Colonic mucosa (tissue), 4 donors: Measurements from ENCODE around the gene SLCO3A1. TPM values are rescaled to one million over a fixed set of nuclear protein-coding genes. Genes with fewer than 3 reads are reported as not detected.

Experiments used
- DNase-seq: peaks from one replicate; pipeline ENCODE4 v3.0.0-alpha.2; 2020
- H3K27ac ChIP-seq: fragments of 200-600 bp; one replicate; pipeline ENCODE4 v1.8.0; 2021
- H3K27me3 ChIP-seq: fragments of 200-600 bp; one replicate; pipeline ENCODE4 v1.8.0; 2021
- H3K36me3 ChIP-seq: fragments of 200-600 bp; one replicate; pipeline ENCODE4 v1.8.0; 2021
- H3K4me1 ChIP-seq: fragments of 200-600 bp; one replicate; pipeline ENCODE4 v1.8.0; 2021; ENCODE audit warnings: mild to moderate bottlenecking
- H3K4me3 ChIP-seq: fragments of 200-600 bp; one replicate; pipeline ENCODE4 v1.8.0; 2021
- H3K9ac ChIP-seq, 2 donors: one replicate each; pipeline ENCODE4 v1.7.0; 2013; ENCODE audit warnings: control low read depth in 2 of 2, low read depth in 2 of 2, low read length in 2 of 2
- H3K9me3 ChIP-seq: fragments of 200-600 bp; one replicate; pipeline ENCODE4 v1.8.0; 2021
- intact Hi-C: fragments of 100-400 bp; cut with DNase I; formaldehyde crosslinking; loops from one replicate; pipeline ENCODE4 v1.14.1; 2022
- total RNA-seq, 2 donors: library from RNA; stranded (reverse); fragmentation: NEBNext Ultra II Directional in 1 of 2; extraction: Animal tissue kit (Norgen Biotek cat#: 25700) in 1 of 2; gene quantifications; one replicate each; pipeline ENCODE4 v1.2.1, GENCODE V29; 2021
- TF ChIP-seq, protein P1 (sequence below): fragments of 200-600 bp; IDR thresholded peaks from one replicate; pipeline ENCODE4 v1.8.0; 2022; ENCODE audit warnings: antibody characterized with exemption, mild to moderate bottlenecking
- donor health status: healthy.
- donor health status: DM: no; HTN: no; CAD: no.
- donor health status: DM: no; HTN: no; CAD: no.

SLCO3A1 gene
- total RNA-seq, 2 donors from 2014 or later = 11.4 to 24.6 TPM

GRCh38 chr15:92048739-92049138, 195.2 kb downstream of the SLCO3A1 start:
- intact Hi-C loops = no loop called here
- Histone ChIP-seq H3K4me3 (no peak overlapping the region), H3K9me3 (no peaks in the 10 kb centered on the region), H3K4me1 (no peaks in the 10 kb centered on the region), H3K36me3 (no peaks in the 10 kb centered on the region), H3K9ac (no peak overlapping the region), H3K27ac (no peak overlapping the region), H3K27me3 (no peaks in the 10 kb centered on the region)
- no peak for DNase-seq
- TF ChIP-seq, protein P1, sequence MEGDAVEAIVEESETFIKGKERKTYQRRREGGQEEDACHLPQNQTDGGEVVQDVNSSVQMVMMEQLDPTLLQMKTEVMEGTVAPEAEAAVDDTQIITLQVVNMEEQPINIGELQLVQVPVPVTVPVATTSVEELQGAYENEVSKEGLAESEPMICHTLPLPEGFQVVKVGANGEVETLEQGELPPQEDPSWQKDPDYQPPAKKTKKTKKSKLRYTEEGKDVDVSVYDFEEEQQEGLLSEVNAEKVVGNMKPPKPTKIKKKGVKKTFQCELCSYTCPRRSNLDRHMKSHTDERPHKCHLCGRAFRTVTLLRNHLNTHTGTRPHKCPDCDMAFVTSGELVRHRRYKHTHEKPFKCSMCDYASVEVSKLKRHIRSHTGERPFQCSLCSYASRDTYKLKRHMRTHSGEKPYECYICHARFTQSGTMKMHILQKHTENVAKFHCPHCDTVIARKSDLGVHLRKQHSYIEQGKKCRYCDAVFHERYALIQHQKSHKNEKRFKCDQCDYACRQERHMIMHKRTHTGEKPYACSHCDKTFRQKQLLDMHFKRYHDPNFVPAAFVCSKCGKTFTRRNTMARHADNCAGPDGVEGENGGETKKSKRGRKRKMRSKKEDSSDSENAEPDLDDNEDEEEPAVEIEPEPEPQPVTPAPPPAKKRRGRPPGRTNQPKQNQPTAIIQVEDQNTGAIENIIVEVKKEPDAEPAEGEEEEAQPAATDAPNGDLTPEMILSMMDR = no peak

GRCh38 chr15:92049290-92049989, 195.9 kb downstream of the SLCO3A1 start:
- no peaks in the 10 kb centered on the region for H3K9me3 ChIP-seq
- no peaks in the 10 kb centered on the region for H3K4me1 ChIP-seq
- TF ChIP-seq, protein P1 = no peak
- H3K9ac ChIP-seq = no peak overlapping the region
- intact Hi-C loops = no loop called here
- no peak overlapping the region for H3K4me3 ChIP-seq
- H3K27ac ChIP-seq = no peak overlapping the region
- no peak for DNase-seq
- no peaks in the 10 kb centered on the region for H3K27me3 ChIP-seq
- H3K36me3 ChIP-seq = no peaks in the 10 kb centered on the region

- H3K4me3 ChIP-seq = no peak overlapping the region
- TF ChIP-seq, protein P1 = no peak
- no peaks in the 10 kb centered on the region for H3K4me1 ChIP-seq
- no peak for DNase-seq
- no peaks in the 10 kb centered on the region for H3K27me3 ChIP-seq
- H3K36me3 ChIP-seq = no peaks in the 10 kb centered on the region
- no peak overlapping the region for H3K9ac ChIP-seq
- intact Hi-C loops = no loop called here
- no peak overlapping the region for H3K27ac ChIP-seq
- no peaks in the 10 kb centered on the region for H3K9me3 ChIP-seq
Measured at GRCh38 chr15:92050220-92050898, 196.9 kb downstream of the SLCO3A1 start.

DNA sequence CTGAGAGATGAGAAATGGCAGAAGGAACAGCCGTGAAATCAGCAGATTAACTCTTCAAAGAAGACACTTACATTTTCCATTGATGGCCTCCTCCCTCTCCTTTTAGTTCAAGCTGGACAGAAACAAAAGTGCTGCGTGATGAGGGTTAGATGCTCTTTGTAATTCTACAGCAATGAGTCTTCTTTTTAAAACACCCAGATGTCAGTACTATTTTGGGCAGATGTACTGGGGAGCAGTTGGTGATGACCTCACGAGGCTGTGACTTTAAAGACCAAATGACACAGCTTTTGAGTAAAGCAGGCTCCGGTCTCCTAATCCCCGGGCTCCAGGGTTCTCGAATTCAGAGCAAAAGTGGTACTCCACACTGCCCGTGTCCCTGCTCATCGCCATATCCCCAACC, 198.2 kb downstream of the SLCO3A1 start:
- DNase-seq = no peak
- H3K4me3 ChIP-seq = no peak overlapping the region
- no peaks in the 10 kb centered on the region for H3K27me3 ChIP-seq
- TF ChIP-seq, protein P1 = no peak
- no peak overlapping the region for H3K9ac ChIP-seq
- no peaks in the 10 kb centered on the region for H3K36me3 ChIP-seq
- H3K27ac ChIP-seq = no peak overlapping the region
- intact Hi-C loops = no loop called here
- H3K9me3 ChIP-seq = no peaks in the 10 kb centered on the region
- H3K4me1 ChIP-seq = no peaks in the 10 kb centered on the region

DNA sequence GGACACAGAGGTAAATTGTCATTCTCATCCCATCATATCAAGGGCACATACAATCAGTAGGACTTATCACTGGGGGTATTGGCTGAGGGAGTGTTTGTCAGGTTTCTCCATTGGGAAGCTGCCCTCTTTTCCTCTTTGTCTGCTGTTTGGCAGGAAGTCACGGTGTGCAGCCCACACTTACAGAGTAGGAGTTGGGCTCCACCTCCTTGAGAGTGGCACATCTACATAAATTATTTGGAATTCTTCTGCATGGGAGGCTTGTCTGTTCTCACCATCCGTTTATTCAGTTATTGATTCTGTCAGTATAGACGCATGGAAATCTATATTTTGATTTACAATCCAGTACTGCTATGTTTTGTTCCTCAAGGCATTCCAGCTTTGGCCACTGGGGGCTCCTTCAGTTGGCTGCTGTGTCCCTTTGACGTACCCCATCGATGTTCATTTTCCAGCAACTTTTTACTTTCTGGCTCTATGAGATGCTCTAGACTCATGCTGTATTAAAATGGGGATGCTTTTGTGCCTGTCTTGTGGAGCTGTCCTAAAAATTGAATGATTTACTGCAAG, 200.3 kb downstream of the SLCO3A1 start:
- Histone ChIP-seq H3K9me3 (no peaks in the 10 kb centered on the region), H3K27me3 (no peaks in the 10 kb centered on the region), H3K27ac (no peak overlapping the region), H3K9ac (no peak overlapping the region), H3K4me1 (no peaks in the 10 kb centered on the region), H3K36me3 (no peaks in the 10 kb centered on the region), H3K4me3 (no peak overlapping the region)
- TF ChIP-seq, protein P1 = no peak
- no peak for DNase-seq
- intact Hi-C loops = no loop called here
